ENCODE measurements around the gene ADAMTS17.

DNA sequence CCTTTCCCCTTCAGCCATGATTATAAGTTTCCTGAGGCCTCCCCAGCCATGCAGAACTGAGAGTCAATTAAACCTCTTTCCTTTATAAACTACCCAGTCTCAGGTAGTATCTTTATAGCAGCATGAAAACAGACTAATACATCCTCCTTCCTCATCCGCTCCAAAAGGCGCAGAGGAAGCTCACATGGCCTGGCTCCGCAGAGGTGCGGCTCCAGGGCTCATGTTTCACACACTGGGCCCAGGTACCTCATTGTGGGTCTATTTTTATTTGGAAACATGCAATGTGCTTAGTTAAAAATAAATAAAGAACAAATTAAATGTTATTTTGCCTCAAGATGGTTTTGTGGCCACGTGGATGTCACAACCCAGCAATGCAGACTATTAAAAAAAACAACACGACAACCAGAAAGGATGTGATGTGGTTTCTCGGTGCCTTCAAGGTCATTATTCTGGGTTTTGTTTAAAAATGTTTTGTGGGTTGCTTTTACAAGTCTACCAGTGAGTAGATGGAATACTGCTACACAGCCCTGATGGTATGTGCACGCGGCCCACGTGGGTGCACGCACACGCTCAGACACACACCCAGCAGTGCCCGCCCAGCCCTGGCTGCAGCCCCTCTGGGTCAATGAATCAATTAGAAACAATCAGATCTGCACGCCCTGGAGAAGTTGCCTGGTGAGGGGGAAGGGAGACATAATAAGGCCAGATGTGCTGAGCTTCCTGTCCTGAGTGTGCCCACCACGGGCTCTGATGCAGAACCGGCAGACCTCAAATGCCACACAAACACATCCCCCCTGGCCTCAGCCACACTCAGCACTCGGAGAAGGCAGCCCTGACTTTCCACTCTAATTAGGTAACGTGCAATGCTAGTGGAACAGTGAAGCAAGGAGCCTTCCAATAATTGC is 140.1 kb downstream of the ADAMTS17 start:
- TF ChIP-seq, protein P1, sequence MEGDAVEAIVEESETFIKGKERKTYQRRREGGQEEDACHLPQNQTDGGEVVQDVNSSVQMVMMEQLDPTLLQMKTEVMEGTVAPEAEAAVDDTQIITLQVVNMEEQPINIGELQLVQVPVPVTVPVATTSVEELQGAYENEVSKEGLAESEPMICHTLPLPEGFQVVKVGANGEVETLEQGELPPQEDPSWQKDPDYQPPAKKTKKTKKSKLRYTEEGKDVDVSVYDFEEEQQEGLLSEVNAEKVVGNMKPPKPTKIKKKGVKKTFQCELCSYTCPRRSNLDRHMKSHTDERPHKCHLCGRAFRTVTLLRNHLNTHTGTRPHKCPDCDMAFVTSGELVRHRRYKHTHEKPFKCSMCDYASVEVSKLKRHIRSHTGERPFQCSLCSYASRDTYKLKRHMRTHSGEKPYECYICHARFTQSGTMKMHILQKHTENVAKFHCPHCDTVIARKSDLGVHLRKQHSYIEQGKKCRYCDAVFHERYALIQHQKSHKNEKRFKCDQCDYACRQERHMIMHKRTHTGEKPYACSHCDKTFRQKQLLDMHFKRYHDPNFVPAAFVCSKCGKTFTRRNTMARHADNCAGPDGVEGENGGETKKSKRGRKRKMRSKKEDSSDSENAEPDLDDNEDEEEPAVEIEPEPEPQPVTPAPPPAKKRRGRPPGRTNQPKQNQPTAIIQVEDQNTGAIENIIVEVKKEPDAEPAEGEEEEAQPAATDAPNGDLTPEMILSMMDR (IDR thresholded peaks at IDR 0.05) = no peak
- no peak for TF ChIP-seq POLR2A (IDR thresholded peaks at IDR 0.05)

Data from testis (tissue), 2 donors.